ENCODE results near the gene TWSG1.

DNA sequence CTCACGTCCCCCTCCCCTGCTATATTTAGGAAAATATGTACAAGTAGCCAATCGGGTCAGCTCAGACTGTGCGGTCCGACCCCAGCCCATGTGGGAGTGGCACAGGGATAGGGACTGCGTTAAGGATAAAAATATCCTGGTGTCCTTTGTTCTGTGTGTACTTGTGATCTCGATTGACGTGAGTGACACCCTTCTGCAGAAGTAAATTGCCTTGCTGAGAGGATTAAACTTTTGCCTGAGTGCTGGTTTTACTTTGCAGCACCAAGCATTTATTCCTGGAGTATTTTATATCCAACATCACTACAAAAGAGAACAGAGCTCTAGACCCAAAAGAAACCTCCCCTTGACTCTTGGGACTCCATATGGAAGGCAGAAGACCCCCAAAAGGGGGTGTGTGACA, 112.8 kb downstream of the TWSG1 start:
- TF ChIP-seq POLR2A (IDR thresholded peaks at IDR 0.05): no peak
- TF ChIP-seq, protein P1, sequence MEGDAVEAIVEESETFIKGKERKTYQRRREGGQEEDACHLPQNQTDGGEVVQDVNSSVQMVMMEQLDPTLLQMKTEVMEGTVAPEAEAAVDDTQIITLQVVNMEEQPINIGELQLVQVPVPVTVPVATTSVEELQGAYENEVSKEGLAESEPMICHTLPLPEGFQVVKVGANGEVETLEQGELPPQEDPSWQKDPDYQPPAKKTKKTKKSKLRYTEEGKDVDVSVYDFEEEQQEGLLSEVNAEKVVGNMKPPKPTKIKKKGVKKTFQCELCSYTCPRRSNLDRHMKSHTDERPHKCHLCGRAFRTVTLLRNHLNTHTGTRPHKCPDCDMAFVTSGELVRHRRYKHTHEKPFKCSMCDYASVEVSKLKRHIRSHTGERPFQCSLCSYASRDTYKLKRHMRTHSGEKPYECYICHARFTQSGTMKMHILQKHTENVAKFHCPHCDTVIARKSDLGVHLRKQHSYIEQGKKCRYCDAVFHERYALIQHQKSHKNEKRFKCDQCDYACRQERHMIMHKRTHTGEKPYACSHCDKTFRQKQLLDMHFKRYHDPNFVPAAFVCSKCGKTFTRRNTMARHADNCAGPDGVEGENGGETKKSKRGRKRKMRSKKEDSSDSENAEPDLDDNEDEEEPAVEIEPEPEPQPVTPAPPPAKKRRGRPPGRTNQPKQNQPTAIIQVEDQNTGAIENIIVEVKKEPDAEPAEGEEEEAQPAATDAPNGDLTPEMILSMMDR (IDR thresholded peaks at IDR 0.05): no peak
